NCI-H226 (cell line): ENCODE results near the gene PTGDR2.
"Not testable (repeated sequence)": the region's sequence is repeated elsewhere in the genome, so short reads cannot be mapped to it uniquely, and the experiment has no call there.

ENCODE experiments used
- DNase-seq: peaks from one replicate; pipeline ENCODE4 v3.0.0-alpha.2; 2015

Gene PTGDR2

GRCh38 chr11:60840470-60841430 lies 15.0 kb downstream of the PTGDR2 start:
- peak; percentile 20 for DNase-seq

DNA sequence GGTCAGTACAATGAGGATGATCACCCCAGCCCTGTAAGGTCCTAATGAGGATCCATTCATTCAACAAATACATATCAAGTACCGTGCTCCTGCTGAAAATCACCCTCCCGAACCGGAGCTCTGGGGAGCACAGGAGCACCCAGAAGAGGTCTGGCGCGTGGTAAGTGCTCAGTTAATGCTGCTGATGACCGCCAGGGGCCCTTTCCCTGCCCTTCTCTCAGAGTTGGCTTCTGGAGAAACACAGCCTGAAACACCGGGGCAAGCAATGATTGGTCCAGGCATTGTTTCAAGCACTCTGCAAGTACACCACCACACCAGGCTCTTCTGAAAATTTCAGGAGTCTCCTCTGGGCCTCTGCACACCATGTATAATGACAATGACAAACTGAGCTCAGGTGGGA lies 17.6 kb downstream of the PTGDR2 start:
- DNase-seq = no peak

DNA sequence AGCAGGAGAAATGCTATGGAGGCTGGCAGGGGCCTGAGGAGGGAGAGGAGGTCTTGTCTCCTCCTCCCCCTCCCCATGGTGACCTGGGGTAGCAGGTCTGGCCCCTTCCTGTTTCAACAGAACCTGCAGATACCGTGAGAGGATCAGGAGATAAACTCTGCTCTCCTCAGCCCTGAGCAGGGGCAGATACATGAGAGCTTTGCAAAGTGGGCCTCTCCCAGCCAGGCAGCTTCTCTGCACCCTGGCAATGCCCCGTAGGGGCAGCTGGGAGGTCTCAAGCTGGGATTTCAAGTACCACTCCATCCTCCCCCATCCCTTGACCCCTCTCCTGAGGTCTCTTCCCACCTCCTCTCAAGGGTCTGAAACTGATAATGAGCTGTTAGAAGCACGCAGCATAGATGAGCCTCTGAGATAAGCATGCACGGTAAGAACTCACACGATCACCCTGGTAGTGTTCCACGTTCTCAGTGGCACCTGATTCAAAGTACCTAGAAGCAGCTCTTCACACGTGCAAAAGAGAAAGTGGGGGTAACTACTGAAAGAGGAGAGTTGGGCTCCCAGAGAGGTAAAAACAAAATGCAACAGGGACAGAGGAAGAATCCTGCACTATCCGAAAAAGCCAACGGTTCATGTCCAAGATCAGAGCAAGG lies 18.8 kb downstream of the PTGDR2 start:
- no peak for DNase-seq

- DNase-seq = no peak
These were observed 20.3 kb downstream of the PTGDR2 start for GRCh38 chr11:60835534-60835846.

DNA sequence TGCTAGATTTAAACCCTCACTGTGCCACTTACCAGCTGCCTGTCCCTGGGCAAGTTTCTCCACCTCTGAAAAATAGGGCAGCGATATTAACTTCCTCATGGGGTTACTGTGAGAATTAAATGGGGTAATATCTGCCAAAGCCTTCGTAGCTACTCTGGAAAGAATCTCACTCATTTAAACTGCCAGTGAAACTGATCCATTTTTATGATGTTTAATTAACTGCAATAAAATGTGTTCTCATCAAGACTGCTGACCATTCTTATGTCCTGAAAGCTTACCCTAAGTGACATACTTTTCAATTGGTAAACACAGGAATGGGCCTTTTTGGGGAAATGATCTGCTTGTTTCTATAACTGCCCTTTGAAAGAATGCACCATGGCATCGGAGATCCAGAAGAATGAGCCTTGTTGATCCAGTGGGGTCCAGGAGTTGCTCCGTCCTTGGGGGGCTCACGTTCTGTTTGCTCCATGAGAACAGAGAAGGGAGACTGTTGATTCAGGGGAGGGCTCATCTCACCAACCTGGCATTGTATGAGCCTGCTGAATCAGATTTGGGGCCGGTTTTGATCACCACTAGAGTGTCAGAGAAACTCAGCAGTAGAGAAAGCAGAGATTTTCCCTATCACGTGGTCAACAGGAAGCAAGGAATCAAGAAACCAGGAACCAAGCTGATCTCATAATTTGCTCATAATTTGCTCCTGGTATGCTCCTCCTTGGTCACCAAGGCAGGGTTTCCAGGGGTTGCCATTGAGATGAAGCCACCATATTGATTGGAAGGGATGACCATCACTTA lies 20.8 kb downstream of the PTGDR2 start:
- DNase-seq = no peak

- DNase-seq = peak; percentile 90
These were observed 24.2 kb downstream of the PTGDR2 start for GRCh38 chr11:60831501-60832079.

DNA sequence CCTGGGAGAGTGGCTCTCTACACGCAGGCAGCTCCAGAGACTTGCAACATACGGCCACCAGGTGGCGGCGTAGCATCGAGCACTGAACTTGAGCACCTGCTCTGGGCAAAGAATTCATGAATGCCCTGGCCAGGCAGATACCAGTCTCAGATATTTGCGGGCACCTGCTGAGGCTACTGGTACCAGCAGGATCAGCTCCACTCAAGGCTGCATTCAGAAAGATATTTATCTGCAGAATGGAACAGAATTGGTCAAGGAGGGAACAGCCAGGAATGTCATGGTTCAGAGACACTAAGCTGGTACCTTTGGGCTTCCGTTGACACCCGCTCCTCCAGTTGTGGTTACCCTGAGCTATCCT lies 24.6 kb downstream of the PTGDR2 start:
- peak; percentile 77 for DNase-seq

GRCh38 chr11:60830478-60831142 lies 25.1 kb downstream of the PTGDR2 start:
- DNase-seq = no peak

DNA sequence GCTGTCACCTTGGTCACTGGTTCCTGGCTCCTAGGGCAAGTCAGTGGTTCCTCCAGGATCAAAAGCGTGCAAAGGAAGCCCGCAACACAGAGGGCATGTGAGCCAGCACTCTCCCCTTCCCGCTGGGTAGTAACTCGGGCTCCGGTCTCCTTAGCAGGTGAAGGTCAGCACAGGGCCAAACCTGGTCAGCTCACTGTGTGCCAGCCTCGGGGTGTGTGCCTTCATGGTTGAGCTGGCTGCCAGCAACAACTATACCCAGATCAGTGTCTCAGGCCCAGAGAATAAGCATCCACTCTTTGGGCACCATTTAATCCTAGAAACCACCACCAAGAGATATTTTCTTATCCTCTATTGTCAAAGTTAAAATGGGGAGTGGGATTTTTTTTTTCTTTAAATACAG lies 30.0 kb downstream of the PTGDR2 start:
- no peak for DNase-seq

GRCh38 chr11:60825118-60825517 lies 30.6 kb downstream of the PTGDR2 start:
- no peak for DNase-seq

DNA sequence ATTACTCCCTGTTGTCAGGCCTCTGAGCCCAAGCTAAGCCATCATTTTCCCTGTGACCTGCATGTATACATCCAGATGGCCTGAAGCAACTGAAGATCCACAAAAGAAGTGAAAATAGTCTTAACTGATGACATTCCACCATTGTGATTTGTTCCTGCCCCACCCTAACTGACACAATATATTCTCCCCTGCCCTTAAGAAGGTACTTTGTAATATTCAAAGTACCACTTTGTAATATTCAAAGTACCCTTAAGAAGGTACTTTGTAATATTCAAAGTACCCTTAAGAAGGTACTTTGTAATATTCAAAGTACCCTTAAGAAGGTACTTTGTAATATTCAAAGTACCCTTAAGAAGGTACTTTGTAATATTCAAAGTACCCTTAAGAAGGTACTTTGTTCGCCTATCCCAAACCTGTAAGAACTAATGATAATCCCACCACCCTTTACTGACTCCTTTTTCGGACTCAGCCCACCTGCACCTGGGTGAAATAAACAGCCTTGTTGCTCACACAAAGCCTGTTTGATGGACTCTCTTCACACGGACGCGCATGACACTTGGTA lies 31.9 kb downstream of the PTGDR2 start:
- not testable (repeated sequence) for DNase-seq

- DNase-seq = no peak
These were observed 33.7 kb downstream of the PTGDR2 start for GRCh38 chr11:60821827-60822599.

DNA sequence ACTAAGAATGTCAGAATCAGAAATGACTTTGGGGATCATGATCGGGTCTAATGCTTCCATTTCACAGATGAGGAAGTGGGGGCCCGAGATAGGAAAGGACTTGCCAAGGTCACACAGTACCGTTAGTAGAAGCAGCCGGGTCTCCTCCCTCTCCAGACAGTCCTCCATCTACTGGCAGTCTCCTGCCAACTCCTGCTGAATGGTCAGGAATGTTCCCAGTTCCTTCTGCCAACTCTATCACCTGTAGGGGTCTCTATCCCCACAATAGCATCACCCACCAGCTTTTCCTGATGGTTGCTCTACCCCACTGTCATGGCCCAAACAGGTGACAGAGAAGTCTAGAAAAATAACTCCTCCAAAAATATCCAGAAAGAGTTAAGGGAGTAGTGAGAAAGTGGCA lies 37.7 kb downstream of the PTGDR2 start:
- DNase-seq = no peak

GRCh38 chr11:60816590-60817157 lies 39.1 kb downstream of the PTGDR2 start:
- DNase-seq = no peak

- DNase-seq = no peak
These were observed 41.6 kb downstream of the PTGDR2 start for GRCh38 chr11:60814112-60814511.

DNA sequence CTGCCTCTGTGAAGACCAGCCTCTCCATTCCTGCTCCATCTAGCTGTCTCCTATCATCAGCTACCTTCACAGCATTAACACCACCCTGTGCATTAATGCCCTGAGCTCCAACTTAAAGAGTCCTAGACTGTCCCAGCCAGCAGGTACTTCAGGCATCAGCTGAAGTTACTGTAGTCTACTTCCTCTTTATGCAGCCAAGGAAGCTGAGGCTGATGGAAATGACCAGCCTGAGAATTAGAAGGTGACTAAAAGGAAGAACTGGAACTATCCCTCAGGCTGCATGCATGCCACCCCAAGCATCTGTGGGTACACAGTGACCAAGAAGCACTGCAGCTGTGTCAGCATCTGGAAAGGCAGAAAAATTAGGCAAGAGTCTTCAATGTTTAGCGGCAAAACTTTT lies 42.4 kb downstream of the PTGDR2 start:
- DNase-seq = no peak

- DNase-seq = no peak
These were observed 45.2 kb downstream of the PTGDR2 start for GRCh38 chr11:60810569-60810968.

DNA sequence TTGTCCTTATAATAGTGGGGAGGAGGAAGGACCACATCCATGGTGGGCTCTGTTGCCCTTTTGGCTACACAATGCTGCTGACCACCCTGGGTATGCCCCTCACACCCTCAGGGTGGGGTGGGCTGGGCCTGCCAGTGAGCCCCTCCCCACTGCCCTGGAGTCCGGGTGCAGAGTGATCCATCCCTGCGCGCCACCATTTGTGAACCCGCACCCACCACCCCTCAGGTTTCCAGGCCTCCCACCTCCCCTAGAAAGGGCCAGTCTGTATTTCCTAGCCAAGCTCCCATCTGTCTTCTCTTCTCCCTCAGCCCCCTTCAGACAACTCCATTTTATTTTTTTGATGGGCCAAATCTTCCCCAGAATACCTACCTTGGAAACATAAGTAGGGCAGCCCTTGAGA lies 45.6 kb downstream of the PTGDR2 start:
- no peak for DNase-seq

- DNase-seq = no peak
These were observed 46.1 kb downstream of the PTGDR2 start for GRCh38 chr11:60809691-60810090.

- DNase-seq = no peak
These were observed 46.5 kb downstream of the PTGDR2 start for GRCh38 chr11:60809249-60809648.

GRCh38 chr11:60803273-60803936 lies 52.3 kb downstream of the PTGDR2 start:
- DNase-seq = no peak
